HepG2 (cell line): Measurements from ENCODE around the gene EFS. TPM values are rescaled to one million over a fixed set of nuclear protein-coding genes. Genes with fewer than 3 reads are reported as not detected.

Source experiments
- ATF7 ChIP-seq, 2 experiments: fragments of 450-650 bp in 1 of 2; sonication (generic) in 1 of 2; formaldehyde crosslinking in 1 of 2; IDR thresholded peaks; 2 replicates each; pipeline versions ENCODE4 v1.4.0 to v1.6.1; 2016 to 2020; ENCODE audit warnings: antibody characterized with exemption in 1 of 2, mild to moderate bottlenecking in 1 of 2, missing genetic modification reagents in 1 of 2
- CREB1 ChIP-seq, 2 experiments: fragments of 450-650 bp in 1 of 2; IDR thresholded peaks; 2 replicates each; pipeline ENCODE4 v1.6.1; 2016 to 2017; ENCODE audit warnings: control low read depth in 1 of 2, mild to moderate bottlenecking in 1 of 2, missing compliant biosample characterization in 1 of 2, missing genetic modification characterization in 1 of 2
- ESRRA ChIP-seq: sonication (generic); formaldehyde crosslinking; IDR thresholded peaks from 2 replicates; pipeline ENCODE4 v1.5.1; 2020; ENCODE audit warnings: mild to moderate bottlenecking, low read depth, missing genetic modification reagents
- FOXM1 ChIP-seq: sonication (generic); formaldehyde crosslinking; IDR thresholded peaks from 2 replicates; pipeline ENCODE4 v1.5.0; 2020; ENCODE audit warnings: missing genetic modification reagents
- FOXP4 ChIP-seq: sonication (generic); formaldehyde crosslinking; IDR thresholded peaks from 2 replicates; pipeline ENCODE4 v1.4.0; 2020; ENCODE audit warnings: missing genetic modification reagents
- GTF3A ChIP-seq: sonication (generic); formaldehyde crosslinking; conservative IDR thresholded peaks from 2 replicates; pipeline ENCODE4 v1.4.0; 2020; ENCODE audit warnings: mild to moderate bottlenecking, missing genetic modification reagents
- JARID2 ChIP-seq: sonication (generic); formaldehyde crosslinking; IDR thresholded peaks from 2 replicates; pipeline ENCODE4 v1.8.1; 2023; ENCODE audit warnings: missing genetic modification reagents, inconsistent platforms; ENCODE audit not compliant: insufficient replicate concordance
- NKX3-1 ChIP-seq: sonication (generic); formaldehyde crosslinking; IDR thresholded peaks from 2 replicates; pipeline ENCODE4 v1.5.0; 2020; ENCODE audit warnings: missing genetic modification reagents
- SIX1 ChIP-seq: sonication (generic); formaldehyde crosslinking; IDR thresholded peaks from 2 replicates; pipeline ENCODE4 v1.4.0; 2020; ENCODE audit warnings: missing genetic modification reagents, borderline replicate concordance
- SNAPC2 ChIP-seq: sonication (generic); formaldehyde crosslinking; IDR thresholded peaks from 2 replicates; pipeline ENCODE4 v1.8.1; 2022; ENCODE audit warnings: mild to moderate bottlenecking, missing genetic modification reagents
- TEAD2 ChIP-seq: sonication (generic); formaldehyde crosslinking; IDR thresholded peaks from 2 replicates; pipeline ENCODE4 v1.9.0; 2021; ENCODE audit warnings: missing genetic modification reagents
- polyA plus RNA-seq, 8 experiments: library from polyadenylated mRNA; depleted of rRNA in 3 of 8; stranded (reverse) in 7 of 8; unstranded in 1 of 8; fragments of >200 nt; fragmentation: Illumina TruSeq in 4 of 8; extraction: Trizol in 4 of 8; gene quantifications; 2 replicates each; pipeline versions ENCODE4 v1.2.1 to v1.2.3, GENCODE V29; 2011 to 2016; ENCODE audit warnings: low read depth in 4 of 8, missing spikeins in 1 of 8, mixed read lengths in 1 of 8; ENCODE audit not compliant: insufficient read depth in 1 of 8
- total RNA-seq, 5 experiments: library from RNA; depleted of rRNA; stranded (reverse); fragments of >200 nt; fragmentation: Illumina TruSeq; extraction: Trizol; gene quantifications; 2 replicates each; pipeline ENCODE4 v1.2.3, GENCODE V29; 2016; ENCODE audit warnings: low read depth in 1 of 5
- TF ChIP-seq, protein P1 (sequence below): fragments of 450-650 bp; IDR thresholded peaks from 2 replicates; pipeline ENCODE4 v1.6.1; 2017
- TF ChIP-seq, protein P2 (sequence below): sonication (generic); formaldehyde crosslinking; IDR thresholded peaks from 2 replicates; pipeline ENCODE4 v1.4.0; 2020; ENCODE audit warnings: missing genetic modification reagents

The EFS gene
- total and polyA plus RNA-seq, 2 of the 13 experiments (the other 11 are each of a cell fraction or from before 2014, with no cell fraction given), result not detected

GRCh38 chr14:23349156-23349845 is 15.7 kb downstream of the EFS start (continued):
- TF ChIP-seq FOXP4 (CRISPR knock-in tag), result no peak
- no peak for TF ChIP-seq TEAD2
- TF ChIP-seq JARID2, result no peak
- 0 out of 2 replicates have a peak, but pooled peaks have one; percentile 5 for TF ChIP-seq ATF7 (IDR thresholded peaks at IDR 0.05)
- no peak for TF ChIP-seq ATF7 (CRISPR knock-in tag; IDR thresholded peaks at IDR 0.05)
- TF ChIP-seq, protein P1, sequence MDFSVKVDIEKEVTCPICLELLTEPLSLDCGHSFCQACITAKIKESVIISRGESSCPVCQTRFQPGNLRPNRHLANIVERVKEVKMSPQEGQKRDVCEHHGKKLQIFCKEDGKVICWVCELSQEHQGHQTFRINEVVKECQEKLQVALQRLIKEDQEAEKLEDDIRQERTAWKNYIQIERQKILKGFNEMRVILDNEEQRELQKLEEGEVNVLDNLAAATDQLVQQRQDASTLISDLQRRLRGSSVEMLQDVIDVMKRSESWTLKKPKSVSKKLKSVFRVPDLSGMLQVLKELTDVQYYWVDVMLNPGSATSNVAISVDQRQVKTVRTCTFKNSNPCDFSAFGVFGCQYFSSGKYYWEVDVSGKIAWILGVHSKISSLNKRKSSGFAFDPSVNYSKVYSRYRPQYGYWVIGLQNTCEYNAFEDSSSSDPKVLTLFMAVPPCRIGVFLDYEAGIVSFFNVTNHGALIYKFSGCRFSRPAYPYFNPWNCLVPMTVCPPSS, result no peak
- 0 out of 2 replicates have a peak, but pooled peaks have one; percentile 39 for TF ChIP-seq ESRRA (CRISPR knock-in tag)
- no peak for TF ChIP-seq SNAPC2 (CRISPR knock-in tag)
- TF ChIP-seq GTF3A (CRISPR knock-in tag), result no peak
- no peak for TF ChIP-seq SIX1 (CRISPR knock-in tag)
- TF ChIP-seq, protein P2, sequence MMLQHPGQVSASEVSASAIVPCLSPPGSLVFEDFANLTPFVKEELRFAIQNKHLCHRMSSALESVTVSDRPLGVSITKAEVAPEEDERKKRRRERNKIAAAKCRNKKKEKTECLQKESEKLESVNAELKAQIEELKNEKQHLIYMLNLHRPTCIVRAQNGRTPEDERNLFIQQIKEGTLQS (CRISPR knock-in tag), result no peak
- no peak for TF ChIP-seq NKX3-1
- TF ChIP-seq FOXM1 (CRISPR knock-in tag), result no peak
- peak; percentile 53; the same call in 1 of the 2 replicates for TF ChIP-seq CREB1 (IDR thresholded peaks at IDR 0.05)
- TF ChIP-seq CREB1 (CRISPR knock-in tag; IDR thresholded peaks at IDR 0.05), result no peak
- TF ChIP-seq, all 625 proteins: peak for 6
